CMK (cell line): ENCODE data around the gene GOLGB1.

Experiments used
- DNase-seq: peaks from one replicate; pipeline ENCODE4 v3.0.0-alpha.2; 2010; ENCODE audit warnings: low read depth

GOLGB1 gene

GRCh38 chr3:121629601-121630000 lies 119.9 kb downstream of the GOLGB1 start:
- no peak for DNase-seq

GRCh38 chr3:121627622-121628021 lies 121.9 kb downstream of the GOLGB1 start:
- DNase-seq = no peak

DNA sequence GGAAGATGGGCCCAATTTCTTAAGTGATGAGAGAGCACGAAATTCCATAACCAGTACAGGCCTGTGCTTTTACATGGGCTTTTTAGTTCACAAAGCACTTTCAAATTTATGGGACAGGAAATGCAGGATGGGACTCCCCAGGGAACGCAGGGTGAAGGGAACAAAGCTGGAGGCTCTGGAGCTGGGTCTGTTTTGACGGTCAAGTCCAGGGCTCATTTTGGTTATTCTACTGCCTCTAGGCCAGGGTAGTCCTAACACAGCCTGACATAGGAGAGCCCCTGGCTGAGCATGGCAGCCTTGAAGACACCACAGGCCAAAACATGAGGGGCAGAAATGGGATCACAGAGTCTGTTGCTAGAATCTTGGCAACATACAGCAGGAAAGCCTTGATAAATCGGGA lies 122.3 kb downstream of the GOLGB1 start:
- no peak for DNase-seq

DNA sequence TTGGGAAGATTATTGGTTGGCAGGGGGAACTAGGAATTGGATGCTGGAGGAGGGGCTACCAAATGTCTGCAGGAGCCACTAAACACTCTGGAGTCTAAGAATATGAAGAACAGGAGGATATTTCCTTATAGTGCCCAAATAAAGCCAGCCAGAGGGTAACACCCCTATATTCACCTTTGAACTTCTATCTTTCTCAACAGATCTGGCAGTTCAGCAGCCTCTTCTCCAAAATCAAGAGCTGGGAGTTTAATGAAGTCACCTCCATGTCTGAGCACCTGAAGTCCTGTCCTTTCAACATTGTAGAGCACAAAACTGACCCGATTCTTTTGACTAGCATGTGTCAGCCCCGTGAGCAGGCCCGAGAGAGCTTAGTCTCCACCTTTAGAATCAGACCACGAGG lies 123.0 kb downstream of the GOLGB1 start:
- no peak for DNase-seq

GRCh38 chr3:121624147-121624899 lies 125.2 kb downstream of the GOLGB1 start:
- no peak for DNase-seq

DNA sequence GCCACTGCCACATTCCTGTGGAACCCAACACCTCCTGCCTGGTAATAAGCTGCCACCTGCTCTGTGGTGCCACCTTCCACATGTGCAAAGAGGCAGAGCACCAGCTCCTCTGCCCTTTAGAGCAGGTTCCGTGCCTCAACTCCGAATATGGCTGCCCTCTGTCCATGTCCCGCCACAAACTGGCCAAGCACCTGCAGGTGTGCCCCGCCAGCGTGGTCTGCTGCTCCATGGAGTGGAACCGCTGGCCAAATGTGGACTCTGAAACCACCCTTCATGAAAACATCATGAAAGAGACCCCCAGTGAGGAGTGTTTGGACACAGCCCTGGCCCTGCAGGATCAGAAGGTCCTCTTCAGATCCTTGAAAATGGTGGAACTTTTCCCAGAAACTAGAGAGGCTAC lies 128.1 kb downstream of the GOLGB1 start:
- no peak for DNase-seq

DNA sequence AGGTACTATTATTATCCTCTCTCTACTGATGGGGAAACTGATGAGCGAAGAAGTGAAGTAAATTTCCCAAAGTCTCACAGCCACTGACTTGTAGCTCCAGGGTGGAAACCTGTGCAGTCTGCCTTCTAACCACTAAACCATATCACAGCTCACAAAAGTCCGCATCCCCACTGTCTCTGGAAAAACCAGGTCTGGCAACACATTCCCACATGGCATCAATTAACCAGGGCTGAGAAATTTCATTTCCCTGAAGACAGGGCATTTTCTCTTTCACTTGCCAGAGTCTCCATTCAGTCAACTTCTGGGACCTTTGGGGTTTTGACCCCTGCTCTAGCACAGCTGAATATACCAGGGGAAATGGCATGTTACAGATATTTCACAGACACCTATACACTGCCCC lies 129.8 kb downstream of the GOLGB1 start:
- no peak for DNase-seq
